ENCODE measurements around the gene C20orf141. TPM values are rescaled to one million over a fixed set of nuclear protein-coding genes. Genes with fewer than 3 reads are reported as not detected.

C20orf141 gene
- total RNA-seq, 1 donor from 2014 or later, result not detected

DNA sequence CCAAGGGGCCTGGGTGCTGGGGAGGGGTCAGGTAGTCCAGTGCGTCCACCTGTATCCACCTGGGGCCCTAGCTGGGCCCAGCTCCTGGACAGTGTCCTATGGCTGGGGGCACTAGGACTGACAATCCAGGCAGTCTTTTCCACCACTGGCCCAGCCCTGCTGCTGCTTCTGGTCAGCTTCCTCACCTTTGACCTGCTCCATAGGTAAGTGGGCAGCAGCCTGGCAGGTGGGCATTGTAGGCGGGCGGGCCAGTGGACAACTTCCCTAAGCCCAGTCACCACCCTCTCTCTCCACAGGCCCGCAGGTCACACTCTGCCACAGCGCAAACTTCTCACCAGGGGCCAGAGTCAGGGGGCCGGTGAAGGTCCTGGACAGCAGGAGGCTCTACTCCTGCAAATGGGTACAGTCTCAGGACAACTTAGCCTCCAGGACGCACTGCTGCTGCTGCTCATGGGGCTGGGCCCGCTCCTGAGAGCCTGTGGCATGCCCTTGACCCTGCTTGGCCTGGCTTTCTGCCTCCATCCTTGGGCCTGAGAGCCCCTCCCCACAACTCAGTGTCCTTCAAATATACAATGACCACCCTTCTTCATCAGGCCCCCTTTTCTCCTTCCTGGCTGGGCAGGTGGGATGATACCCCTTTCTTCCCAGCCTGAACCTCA lies 584 bp downstream of the C20orf141 start:
- TF ChIP-seq, protein P1, sequence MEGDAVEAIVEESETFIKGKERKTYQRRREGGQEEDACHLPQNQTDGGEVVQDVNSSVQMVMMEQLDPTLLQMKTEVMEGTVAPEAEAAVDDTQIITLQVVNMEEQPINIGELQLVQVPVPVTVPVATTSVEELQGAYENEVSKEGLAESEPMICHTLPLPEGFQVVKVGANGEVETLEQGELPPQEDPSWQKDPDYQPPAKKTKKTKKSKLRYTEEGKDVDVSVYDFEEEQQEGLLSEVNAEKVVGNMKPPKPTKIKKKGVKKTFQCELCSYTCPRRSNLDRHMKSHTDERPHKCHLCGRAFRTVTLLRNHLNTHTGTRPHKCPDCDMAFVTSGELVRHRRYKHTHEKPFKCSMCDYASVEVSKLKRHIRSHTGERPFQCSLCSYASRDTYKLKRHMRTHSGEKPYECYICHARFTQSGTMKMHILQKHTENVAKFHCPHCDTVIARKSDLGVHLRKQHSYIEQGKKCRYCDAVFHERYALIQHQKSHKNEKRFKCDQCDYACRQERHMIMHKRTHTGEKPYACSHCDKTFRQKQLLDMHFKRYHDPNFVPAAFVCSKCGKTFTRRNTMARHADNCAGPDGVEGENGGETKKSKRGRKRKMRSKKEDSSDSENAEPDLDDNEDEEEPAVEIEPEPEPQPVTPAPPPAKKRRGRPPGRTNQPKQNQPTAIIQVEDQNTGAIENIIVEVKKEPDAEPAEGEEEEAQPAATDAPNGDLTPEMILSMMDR (conservative IDR thresholded peaks at IDR 0.05; ENCODE audit: low read depth, low read length), result no peak
- no peak overlapping the region for H3K4me3 ChIP-seq (ENCODE audit: low read depth, low read length)
- DNase-seq (ENCODE audit: low read depth), result no peak

DNA sequence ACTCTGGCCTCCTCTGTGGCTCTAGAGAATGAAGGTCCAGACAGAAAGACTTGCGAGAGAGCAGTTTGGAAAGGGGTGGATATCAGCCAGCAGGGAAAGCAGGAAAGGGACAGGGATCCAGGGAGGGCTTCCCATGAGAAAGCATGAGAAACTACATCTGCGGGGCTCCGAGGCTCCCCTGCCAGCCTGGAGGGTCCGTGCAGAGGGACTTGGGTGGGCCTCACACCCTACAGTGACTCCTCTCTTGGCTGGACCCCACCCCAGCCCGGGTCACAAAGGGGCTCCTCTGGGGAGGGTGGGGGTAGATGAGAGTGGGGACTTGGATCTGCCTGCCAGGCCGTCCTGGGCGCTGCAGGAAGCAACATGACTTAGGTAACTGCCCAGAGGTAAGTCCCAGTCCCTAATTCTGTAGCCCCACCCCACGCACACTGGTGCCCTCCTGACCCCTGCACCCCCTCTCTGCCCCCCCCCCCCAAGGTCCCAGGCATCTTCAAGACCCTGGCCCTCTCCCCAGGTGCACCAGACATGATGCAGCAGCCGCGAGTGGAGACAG lies 1.3 kb downstream of the C20orf141 start, which contains the start of gene TMEM239:
Gene TMEM239 (plus strand): TSS at position 335 of the 553 bp plus-strand sequence. CDS start 191 bp downstream, at position 526.
- TF ChIP-seq, protein P1 (conservative IDR thresholded peaks at IDR 0.05; ENCODE audit: low read depth, low read length), result no peak
- DNase-seq (ENCODE audit: low read depth), result no peak
- no peak within 1 kb of the TSS for H3K4me3 ChIP-seq (ENCODE audit: low read depth, low read length)

DNA sequence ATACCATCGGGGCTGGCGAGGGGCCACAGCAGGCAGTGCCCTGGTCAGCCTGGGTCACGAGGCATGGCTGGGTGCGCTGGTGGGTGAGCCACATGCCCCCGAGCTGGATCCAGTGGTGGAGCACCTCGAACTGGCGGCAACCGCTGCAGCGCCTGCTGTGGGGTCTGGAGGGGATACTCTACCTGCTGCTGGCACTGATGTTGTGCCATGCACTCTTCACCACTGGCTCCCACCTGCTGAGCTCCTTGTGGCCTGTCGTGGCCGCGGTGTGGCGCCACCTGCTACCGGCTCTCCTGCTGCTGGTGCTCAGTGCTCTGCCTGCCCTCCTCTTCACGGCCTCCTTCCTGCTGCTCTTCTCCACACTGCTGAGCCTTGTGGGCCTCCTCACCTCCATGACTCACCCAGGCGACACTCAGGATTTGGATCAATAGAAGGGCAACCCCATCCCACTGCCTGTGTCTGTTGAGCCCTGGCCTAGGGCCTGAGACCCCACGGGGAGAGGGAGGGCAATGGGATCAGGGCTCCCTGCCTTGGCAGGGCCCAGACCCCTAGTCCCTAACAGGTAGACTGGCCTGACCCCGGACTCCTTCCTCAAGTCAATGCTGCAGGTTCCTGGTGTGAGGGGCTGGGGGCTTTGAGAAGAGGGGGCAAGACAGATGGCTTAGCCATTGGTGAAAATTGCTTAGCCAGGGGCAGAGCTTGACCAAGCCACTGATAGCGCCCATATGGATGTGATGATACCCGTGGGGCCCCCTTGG lies 2.0 kb downstream of the C20orf141 start:
- TF ChIP-seq, protein P1 (conservative IDR thresholded peaks at IDR 0.05; ENCODE audit: low read depth, low read length), result peak; percentile 3
- no peak overlapping the region for H3K4me3 ChIP-seq (ENCODE audit: low read depth, low read length)
- no peak for DNase-seq (ENCODE audit: low read depth)

DNA sequence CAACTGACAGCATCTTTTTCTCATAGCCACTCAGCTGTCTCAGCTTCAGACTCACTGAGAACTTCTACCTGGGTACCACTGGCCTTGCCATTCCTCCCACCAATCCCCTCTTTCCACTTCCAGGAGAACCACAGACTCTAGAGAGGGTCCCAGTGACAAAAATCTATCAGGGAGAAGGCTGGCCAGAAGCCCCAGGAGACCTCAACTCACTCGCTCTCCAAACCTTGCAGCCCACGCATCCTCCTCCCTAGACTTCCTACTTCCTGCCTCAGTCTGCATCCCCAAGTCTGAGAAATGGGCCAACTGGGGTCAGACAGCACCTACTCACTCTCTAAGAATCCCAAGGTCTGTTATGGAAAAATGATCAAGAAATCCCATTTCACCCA lies 2.5 kb downstream of the C20orf141 start:
- TF ChIP-seq, protein P1 (conservative IDR thresholded peaks at IDR 0.05; ENCODE audit: low read depth, low read length), result no peak
- no peak overlapping the region for H3K4me3 ChIP-seq (ENCODE audit: low read depth, low read length)
- DNase-seq (ENCODE audit: low read depth), result no peak

DNA sequence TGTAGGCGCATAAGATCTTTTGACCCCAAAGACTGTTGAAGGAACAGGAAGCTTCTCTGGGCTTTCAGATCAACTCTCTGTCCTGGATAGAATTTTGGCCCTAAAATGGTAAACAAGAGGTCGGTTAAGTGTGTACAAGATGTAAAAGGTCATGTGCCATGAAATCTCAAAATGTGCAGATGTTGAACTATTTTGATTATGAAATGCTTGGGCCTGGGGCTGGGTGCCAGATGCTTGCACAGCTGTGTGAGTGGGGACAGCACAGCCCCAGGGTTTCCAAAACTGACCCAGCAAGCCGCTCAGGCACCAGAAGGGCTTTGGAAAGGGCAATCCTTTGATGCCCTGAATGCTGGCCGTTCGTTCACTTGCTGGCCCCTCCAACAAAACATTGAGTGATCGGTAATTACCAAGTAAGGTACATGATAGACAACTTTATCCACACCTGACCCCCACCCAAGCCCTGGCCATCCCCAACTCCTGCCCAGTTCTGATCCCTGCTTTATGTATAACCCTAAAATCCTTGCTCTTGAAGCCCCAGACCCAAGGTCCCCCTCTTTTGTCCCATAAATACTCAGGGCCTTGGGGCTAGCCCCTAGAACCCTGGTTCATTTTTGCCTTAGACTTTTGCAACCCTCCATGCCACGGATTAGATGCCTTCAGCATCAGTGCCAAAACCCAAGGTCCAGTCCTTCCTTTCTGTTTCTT lies 3.3 kb downstream of the C20orf141 start:
- DNase-seq (ENCODE audit: low read depth), result no peak
- no peak overlapping the region for H3K4me3 ChIP-seq (ENCODE audit: low read depth, low read length)
- TF ChIP-seq, protein P1 (conservative IDR thresholded peaks at IDR 0.05; ENCODE audit: low read depth, low read length), result no peak

DNA sequence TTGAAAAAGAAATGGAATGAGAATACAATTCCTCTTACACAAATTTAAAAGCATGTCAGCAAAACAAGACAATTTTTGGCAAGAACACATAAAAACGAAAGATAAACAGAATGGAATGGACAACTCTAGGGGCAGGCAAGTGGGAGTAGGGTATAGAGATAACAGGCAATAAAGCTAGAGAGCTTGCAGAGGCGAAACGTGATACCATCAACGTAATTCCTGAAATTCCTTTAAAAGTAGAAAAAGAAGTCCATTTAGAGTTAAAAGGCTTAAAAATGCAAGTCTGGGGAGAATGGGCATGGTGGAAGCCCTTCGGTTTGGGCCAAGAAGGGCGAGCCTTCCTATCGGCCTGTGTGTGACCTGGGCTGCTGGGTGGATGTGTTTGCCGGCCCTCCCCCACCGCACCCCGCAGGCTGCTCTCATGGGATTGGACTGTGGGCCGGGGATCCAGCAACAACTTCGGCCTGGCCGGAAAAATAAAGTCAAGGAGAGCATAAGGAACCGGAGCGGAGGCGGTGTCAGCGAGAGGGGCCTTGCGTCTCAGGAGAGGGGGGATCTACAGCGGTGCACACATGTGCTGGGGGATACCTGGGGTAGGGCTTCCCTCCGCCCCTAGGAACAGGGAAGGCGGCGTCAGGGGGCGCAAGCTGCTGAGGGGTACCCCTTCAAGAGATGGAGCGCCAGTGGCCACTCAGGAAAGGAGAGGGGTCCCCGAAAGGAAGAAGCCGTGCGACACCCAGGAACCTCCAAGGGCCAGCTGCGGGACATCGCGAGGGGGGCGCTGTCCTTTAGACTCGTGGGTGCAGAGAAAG lies 5.5 kb downstream of the C20orf141 start:
- H3K4me3 ChIP-seq (ENCODE audit: low read depth, low read length), result no peak overlapping the region
- DNase-seq (ENCODE audit: low read depth), result no peak
- TF ChIP-seq, protein P1 (conservative IDR thresholded peaks at IDR 0.05; ENCODE audit: low read depth, low read length), result no peak
